Measurements from ENCODE around the gene CACNB1.
"Not testable (repeated sequence)": the region's sequence is repeated elsewhere in the genome, so short reads cannot be mapped to it uniquely, and the experiment has no call there.

The CACNB1 gene

DNA sequence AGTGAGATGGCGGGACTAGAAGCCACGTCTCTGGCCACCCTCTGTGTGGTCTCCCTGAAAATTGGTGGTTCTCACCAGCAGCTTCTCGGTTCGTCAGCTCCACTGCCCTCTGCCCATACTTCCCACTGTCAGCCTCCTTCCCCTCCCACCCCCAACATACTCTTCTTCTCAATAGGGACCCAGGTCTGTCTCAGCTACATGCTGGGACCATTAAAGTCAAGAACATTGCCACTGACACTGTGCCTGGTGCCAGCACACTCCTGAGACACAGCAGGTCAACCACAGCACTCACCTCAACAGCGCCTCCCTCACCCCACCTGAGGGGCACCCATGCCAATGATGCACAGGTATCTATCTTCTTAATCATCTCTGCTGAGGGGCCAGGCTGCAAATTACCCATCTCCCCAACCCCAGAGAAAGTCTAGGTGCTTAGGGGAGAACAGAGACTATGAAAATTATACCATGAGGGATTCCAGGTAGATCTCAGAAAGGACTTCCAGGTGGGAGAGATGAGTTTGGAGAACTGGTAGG lies 47.3 kb downstream of the CACNB1 start:
- no peak for DNase-seq

DNA sequence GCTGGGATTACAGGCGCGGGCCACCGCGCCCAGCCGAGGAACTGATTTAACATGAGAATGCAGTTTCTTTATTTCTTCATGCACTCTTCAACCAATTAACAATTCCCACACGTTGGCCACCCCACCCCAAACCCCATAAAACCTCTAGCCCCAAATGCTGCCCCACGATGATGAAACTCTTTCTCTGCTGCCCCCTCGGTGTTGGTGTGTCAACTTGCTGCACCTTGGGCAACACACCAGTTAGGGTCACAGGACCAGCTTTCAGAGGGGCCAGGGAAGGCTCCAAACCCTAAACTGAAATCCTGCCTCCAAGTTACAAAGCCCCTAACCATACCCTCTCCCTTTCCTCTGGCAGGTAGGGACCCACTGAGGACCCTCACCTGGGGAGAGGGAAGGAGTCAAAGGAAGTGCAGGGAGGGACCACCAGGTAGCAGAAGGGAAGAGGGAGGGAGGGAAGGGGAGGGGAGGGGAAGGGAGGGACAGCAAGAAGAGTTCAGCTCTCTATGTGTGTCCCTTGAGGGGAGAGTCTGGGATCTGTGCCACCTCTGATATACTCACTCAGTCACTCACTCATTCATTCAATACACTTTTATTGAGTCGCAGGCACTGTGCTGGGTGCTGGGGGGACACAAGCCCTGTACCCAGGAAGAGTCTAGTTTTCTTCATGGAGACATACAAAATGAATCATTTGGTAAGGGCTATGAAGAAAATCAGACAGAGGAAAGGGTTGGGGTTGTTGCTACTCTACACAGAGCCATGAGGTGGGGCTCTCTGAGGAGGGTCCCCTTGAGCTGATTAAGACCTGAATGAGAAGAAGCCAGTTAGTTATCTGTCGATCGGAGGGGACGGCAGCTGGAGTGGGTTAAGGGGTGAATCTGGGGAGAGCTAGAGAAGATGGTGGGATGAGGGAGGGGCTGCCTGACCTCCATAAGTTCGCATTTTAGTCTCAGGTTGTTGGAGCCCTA lies 50.0 kb downstream of the CACNB1 start:
- DNase-seq, result no peak

DNA sequence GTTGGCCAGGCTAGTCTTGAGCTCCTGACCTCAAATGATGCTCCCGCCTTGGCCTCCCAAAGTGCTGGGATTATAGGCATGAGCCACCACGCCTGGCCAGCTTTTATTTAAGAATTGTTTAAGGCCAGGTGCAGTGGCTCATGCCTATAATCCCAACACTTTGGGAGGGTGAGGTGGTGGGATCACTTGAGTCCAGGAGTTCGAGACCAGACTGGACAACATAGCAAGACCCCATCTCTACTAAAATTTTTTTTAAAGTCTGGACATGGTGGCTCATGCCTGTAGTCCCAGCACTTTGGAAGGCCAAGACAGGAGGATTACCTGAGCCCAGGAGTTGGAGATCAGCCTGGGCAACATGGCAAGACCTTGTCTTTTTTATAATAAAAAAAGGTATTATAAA lies 51.2 kb downstream of the CACNB1 start:
- DNase-seq, result no peak

DNA sequence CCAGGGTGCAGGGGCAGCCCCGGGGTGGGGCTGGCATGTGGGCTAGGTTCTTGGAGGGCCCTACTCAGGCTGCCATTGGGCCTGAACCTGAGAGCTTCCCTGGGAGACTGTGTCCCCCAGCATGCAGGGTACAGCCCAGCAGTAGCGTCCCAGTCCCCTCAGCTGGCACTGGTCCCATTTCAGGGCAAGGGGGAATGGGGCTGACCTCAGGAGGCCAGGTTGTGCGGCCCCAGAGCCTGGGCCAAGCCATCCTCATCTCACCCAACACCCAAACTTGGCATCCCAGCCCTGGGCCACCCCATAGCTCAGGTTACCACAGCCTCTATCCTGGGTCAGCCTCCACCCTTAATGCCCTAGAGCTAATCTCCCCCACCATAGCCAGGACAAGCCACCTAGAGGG lies 52.3 kb downstream of the CACNB1 start:
- DNase-seq, result no peak

DNA sequence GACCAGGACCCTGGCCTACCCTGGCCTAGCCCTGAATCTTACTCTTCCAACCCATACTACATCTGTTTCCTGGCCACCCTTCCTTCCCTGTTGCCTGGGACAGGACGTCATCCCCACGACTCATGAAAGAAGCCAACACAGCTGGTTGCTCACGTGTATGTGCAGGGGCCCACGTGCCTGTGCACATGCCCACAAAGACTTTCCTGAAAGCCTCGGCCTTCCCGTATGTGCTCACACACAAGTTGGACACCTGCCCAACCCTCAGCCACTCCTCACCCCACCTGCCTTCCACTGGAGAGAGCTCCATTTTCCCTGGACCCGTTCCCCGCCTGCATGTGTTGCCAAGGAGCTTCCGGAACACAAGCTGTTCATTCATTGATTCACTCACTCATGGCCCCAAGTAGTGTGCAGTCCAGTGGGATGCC lies 53.0 kb downstream of the CACNB1 start:
- DNase-seq, result no peak

DNA sequence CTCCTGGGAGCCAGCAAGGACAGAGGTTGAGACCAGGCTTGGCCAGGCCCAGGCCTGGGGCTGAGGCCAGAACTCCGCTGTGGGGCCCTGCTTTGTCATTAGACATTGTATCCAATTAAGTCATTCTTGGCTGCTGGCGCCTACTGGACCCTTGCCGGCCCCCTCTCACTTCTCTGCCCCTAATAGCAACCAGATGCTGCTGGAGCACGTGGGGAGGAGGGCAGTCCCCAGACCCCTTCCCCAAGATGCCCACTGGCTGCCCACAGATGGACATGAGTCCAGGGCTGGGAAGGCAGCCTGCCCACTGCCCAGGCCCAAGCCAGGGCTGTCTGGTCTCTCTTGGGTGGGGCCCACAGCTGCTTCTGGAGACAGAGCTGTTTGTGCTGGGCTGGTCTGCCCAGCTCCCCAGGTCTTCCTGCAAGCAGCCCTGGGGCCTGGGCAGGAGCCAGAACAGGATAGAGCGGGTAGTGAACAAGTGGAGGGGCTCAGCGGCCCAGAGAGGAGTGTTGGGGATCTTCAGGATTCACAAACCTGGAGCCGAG lies 53.8 kb downstream of the CACNB1 start:
- DNase-seq, result no peak

DNA sequence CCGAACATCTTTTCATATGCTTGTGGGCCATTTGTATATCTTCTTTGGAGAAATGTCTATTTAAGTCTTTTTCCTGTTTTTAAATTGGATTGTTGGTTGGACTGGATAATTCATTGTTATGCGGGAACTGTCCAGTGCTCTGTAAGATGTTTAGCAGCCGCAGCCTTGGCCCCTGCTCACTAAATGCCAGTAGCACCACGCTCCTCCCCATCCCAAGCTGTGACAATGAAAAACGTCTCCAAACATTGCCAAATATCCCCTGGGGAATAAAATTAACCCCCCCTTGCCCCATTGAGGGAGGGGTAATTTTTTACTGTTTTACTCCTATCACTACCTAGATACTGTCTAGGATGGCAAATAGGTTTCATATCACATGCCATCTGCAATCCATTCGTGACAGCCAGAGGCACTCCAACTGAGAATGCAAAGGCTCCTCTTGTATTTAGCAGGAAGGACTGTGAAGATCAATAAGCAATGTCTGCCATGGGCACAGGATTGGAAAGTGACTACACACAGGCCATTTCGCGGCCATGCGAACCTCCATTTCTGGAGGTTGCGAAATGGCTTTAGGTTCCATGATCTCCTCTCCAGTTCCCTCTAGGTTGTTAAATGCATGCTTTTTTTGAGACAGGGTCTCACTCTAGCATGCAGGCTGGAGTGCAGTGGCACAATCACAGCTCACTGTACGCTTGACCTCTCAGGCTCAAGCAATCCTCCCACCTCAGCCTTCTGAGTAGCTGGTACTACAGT lies 55.4 kb downstream of the CACNB1 start:
- DNase-seq, result no peak

DNA sequence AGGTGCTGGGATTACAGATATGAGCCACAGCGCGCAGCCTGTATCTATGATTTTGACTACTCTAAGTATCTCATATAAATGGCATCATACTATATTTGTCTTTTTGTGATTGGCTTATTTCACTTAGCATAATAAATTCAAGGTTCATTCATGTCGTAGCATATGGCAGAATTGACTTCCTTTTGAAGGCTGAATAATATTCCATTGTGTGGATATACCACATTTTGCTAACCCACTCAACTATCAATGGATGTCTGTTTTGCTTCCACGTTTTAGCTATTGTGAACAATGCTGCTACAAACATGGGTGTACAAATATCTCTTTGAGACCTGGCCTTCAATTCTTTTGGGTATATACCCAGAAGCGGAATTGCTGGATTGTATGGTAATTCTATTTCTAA lies 56.2 kb downstream of the CACNB1 start:
- no peak for DNase-seq

DNA sequence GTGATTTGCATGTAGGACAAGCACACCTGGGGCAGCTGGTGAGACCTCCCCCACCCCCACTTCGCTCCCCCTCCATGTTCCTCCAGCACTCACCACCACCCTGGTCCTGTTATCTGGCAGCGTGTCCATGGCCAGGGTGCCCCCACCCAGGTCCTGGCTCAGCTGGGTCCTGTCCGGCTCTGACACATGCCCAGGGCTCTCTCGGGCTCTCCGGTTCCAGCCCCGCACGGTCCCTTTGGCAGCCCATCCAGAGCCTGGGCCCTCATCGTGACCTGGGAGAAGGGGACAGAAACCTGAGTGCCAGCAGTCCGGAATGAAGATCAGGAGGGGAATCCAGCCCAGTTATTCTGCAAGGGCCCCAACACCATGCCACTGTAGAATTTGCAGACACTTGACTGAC lies 57.9 kb downstream of the CACNB1 start:
- no peak for DNase-seq

DNA sequence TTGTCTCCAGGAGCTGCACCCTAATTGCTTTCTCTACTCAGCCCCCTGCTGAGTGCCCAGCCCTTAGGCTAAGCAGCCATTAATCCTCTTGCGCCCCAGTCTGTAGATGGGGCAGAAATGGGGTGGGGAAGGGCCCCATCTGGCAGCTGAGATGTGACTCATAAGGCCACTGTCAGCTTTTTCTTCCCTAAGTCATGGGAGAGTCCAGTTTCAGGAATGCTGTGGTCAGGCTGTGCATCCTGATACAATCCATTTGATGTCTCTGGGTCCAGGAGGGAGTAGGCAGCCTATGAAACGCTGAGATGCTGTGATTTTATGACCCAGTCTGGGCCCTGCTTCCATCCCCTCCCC lies 58.3 kb downstream of the CACNB1 start:
- no peak for DNase-seq

DNA sequence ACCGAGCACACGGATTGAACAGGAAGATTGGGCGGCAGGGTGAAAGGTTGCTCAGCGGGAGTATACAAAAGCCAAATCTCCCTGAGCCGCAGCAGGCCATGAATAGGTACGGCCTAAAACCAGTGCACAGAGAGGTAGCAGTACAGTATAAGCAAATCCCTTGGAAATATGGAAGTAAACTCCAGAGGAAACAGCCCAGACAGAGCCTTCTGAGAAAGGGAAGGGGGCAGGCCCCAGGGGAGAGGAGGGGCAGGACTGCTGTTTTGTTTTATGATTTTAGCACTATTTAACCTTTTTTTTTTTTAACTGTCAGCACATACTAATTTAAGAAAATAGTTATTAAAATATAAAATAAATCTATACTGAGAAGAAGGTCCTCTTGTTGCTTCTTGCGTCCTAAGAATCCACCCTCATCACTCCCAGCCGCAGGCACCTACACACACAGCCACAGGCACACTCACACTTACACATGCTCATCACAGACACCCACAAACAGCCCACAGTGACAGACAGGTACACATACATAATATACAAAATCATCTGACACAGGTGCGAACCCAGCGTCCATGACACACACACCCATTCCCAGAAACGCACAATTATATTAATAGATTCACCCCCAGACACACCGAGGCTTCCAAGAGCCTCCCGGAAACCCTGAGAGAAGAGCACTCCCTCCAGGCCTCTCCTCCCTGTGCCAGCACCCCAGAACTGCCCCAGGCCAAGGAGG lies 58.9 kb downstream of the CACNB1 start:
- DNase-seq, result no peak

DNA sequence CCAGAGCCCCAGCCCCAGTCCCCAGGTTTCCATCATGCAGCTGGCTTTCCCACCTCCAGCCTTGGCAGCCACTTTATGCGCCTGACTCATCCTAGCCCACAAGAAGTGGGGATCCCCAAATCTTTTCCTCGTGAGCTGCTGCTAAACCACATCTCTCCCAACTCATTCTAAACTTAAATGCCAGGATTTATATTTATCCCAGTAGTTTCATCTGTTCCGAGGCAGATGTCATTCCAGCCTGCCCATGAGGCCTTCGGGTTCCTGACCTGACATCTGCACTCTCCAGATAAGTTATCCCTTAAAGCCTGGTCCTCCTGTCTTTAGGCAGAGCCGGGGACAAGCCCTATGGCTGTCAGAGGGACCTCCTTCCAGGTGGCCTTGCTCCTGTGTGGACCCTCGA lies 62.6 kb downstream of the CACNB1 start:
- no peak for DNase-seq

DNA sequence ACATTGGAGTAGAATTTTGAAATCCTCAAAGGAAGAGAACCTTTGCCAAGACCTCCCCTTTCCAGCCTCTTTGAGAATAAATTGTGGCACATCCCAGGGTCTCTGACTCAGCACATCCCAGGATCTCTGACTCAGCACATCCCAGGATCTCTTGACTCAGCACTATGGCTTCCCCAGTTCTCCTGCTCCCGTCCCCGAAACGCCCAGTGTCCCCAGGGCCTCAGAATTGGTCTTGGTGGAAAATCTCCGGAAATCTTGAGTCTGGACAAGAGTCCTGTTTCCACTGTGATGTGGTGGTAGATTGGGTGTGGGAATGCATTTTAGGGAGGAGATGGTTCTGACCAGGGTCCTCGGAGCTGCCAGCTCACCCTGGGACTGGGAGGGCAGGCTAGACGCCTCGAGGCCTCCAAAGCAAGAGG lies 65.3 kb downstream of the CACNB1 start:
- DNase-seq, result no peak

DNA sequence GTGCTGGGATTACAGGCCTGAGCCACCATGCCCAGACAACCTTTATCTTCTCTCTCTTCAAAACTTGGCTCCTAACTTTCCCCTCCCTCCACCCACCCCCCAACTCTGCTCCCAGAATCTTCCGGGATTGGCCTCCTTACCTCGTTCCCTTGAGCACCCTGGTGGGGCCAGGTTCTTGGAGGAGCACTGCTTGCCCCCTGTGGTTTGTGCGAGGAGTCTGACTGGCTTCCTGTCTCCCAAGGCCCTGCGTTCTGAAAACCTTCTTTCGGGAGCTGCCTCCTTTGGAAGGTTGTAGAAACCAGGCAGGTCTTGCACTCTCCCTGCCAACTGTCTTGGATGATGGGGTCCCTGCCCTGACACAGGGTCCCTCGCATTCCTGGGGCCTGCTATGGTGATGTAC lies 65.9 kb downstream of the CACNB1 start:
- no peak for DNase-seq

DNA sequence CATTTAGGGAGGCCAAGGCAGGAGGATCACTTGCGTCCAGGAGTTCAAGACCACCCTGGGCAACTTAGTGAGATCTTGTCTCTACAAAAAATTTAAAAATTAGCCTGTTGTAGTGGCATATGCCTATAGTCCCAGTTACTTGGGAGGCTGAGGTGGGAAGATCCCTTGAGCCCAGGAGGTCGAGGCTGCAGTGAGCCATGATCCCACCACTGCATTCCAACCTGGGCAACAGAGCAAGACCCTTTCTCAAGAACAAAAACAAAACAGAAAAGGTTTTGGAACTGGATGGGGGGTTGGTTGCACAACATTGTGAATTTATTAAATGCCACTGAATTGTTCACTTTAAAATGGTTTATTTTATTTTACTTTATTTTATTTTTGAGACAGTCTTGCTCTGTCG lies 67.3 kb downstream of the CACNB1 start:
- DNase-seq, result no peak

DNA sequence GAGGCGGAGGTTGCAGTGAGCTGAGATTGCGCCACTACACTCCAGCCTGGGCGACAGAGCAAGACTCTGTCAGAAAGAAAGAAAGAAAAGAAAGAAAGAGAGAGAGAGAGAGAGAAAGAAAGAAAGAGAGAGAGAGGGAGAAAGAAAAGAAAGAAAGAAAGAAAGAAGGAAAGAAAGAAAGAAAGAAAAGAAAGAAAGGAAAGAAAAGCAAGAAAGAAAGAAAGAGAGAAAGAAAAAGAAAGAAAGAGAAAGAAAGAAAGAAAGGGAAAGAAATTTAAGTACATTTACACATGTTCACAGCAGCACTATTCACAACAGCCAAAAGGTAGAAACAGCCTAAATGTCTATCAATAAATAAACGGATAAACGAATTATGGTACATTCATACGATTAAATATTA lies 67.9 kb downstream of the CACNB1 start:
- not testable (repeated sequence) for DNase-seq

DNA sequence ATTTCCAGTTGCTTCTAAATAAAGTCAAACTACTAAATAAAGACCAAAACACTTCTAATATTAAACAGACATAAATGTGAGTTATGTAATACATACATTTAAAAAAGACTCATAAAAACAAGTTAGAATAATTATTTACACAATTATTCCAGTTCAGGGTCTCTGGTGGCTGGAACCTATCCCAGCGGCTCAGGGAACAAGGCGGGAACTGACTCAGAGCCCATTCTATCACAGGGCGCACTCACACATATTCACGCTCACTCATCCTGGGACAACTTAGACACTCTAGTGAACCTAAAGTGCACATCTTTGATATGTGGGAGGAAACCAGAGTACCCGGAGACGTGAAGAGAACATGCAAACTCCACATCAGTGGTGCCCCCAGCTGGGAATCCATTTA lies 71.0 kb downstream of the CACNB1 start:
- no peak for DNase-seq

DNA sequence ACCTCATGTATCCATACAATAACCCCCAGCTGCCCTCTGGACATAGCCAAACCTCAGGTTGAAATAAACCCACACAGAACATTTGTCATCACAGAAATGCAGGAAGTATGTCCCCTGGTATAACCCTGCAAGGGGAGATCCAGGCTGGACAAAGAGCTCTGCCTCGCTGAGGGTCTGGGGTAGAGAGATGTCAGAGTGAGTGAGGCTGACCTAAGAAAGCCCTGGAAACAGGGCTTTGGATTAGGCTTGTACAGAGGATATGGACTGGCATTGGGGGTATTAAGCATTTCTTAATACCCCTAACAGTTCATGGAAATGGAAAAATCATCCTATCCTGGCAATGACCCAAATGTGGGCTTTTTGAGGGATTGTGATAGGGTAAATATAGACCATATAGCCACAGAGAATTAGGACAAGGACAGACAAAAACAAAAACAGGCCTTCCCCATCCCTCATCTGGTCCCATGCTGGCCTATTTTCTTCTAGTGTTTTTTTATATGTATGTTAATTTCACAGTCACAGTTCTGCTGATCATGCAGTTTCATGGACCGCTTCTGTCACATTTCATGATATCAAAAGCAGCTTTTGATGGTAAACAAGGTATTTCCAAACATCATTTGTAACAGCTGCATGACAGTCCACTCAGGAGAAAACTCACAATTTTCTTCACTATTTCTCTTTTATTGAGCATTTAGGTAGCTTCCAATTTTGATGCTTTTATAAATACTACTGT lies 72.2 kb downstream of the CACNB1 start:
- no peak for DNase-seq

DNA sequence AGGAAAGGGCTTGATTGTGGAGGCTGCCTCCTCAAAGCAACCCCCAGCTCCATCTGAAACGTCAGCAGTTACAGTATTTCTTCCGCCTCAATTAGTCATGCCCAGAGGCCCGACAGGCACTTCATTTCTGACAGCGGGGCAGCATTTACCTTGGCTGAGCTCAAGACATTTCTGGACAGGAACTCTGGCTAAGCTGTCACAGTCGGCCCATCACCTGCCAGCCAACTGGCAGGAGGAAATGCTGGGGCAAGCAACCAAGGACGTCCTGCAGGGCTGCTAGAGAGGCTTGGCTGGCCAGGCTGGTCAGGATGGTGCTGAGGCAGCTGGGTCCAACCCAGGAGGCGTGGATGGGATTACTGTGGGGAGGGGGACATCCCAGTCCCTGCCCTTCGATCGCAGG lies 73.8 kb downstream of the CACNB1 start:
- DNase-seq, result no peak

All from activated CD4-positive, alpha-beta T cell treated with anti-CD3 and anti-CD28 coated beads for 4 hours (primary cell).